Right cardiac atrium (tissue), 5 donors: ENCODE measurements around the gene LINC00305. TPM values are rescaled to one million over a fixed set of nuclear protein-coding genes. Genes with fewer than 3 reads are reported as not detected.

ENCODE experiments used
- ATAC-seq, 2 donors: fragments of 200-7000 bp; cut with Tn5 transposase; one replicate each; pipeline versions ENCODE4 v1.8.0 to v1.9.1; 2020; ENCODE audit warnings: moderate library complexity in 2 of 2, mild to moderate bottlenecking in 1 of 2
- DNase-seq, 3 donors: peaks; one replicate each; pipeline ENCODE4 v3.0.0-alpha.2; 2020
- H3K27ac ChIP-seq: one replicate; pipeline ENCODE4 v1.5.1; 2013; ENCODE audit warnings: mild to moderate bottlenecking, low read length, control low read depth, moderate library complexity
- H3K27me3 ChIP-seq: one replicate; pipeline ENCODE4 v1.6.1; 2013; ENCODE audit not compliant: control insufficient read depth, insufficient read depth
- H3K4me1 ChIP-seq: one replicate; pipeline ENCODE4 v1.6.1; 2013; ENCODE audit warnings: low read length; ENCODE audit not compliant: control insufficient read depth, insufficient read depth
- H3K4me3 ChIP-seq: one replicate; pipeline ENCODE4 v1.5.1; 2013; ENCODE audit warnings: low read length, control low read depth
- H3K9me3 ChIP-seq: one replicate; pipeline ENCODE4 v1.6.1; 2013; ENCODE audit warnings: low read length; ENCODE audit not compliant: control insufficient read depth
- WGBS: extraction: QIAGEN DNeasy Blood & Tissue Kit; methylation state at CpG from one replicate; pipeline ENCODE4 v1.1.7; 2013; 5-methylcytosine and 5-hydroxymethylcytosine counted together
- intact Hi-C, 4 donors: fragments of 100-400 bp; cut with DNase I; formaldehyde crosslinking; loops; one replicate each; pipeline versions ENCODE4 v1.11.0 to v1.14.0; 2022 to 2023
- polyA plus RNA-seq: library from polyadenylated mRNA; stranded (reverse); fragments of 200-250 nt; gene quantifications from one replicate; pipeline ENCODE4 v1.2.3, GENCODE V29; 2013
- total RNA-seq, 4 donors: library from RNA; stranded (reverse); fragmentation: NEBNext Ultra II Directional; extraction: Animal tissue kit (Norgen Biotek cat#: 25700); gene quantifications; one replicate each; pipeline ENCODE4 v1.2.1, GENCODE V29; 2021
- donor health status: healthy with polysubstance abuse.
- donor health status: DM: no; HTN: yes; CAD: no.
- donor health status: DM: no; HTN: no; CAD: no.
- donor health status: DM: no; HTN: yes; CAD: no; lungs with severe emphysema.
- donor health status: DM: yes; HTN: yes; CAD: no.

The LINC00305 gene
- total and polyA plus RNA-seq, 5 donors, result not detected

GRCh38 chr18:64115881-64116280, 33.0 kb downstream of the LINC00305 start:
- Histone ChIP-seq H3K27me3 (no peaks in the 10 kb centered on the region), H3K9me3 (no peaks in the 10 kb centered on the region), H3K4me3 (no peak overlapping the region), H3K27ac (no peak overlapping the region), H3K4me1 (no peaks in the 10 kb centered on the region)
- 65% methylated on average over 3 of the region's 3 CpGs for WGBS
- intact Hi-C loops, result no loop called here
- ATAC-seq, result no peak
- DNase-seq, result no peak

GRCh38 chr18:64111950-64112349, 36.9 kb downstream of the LINC00305 start:
- WGBS, result 85% methylated on average over 9 of the region's 9 CpGs
- Histone ChIP-seq H3K4me3 (no peak overlapping the region), H3K27me3 (no peaks in the 10 kb centered on the region), H3K4me1 (no peaks in the 10 kb centered on the region), H3K27ac (no peak overlapping the region), H3K9me3 (no peaks in the 10 kb centered on the region)
- DNase-seq (no peak), ATAC-seq (no peak)
- intact Hi-C loops, result no loop called here

GRCh38 chr18:64110692-64111480, 38.0 kb downstream of the LINC00305 start:
- 50% methylated on average over 7 of the region's 7 CpGs for WGBS
- no peak overlapping the region for H3K4me3 ChIP-seq
- ATAC-seq (no peak), DNase-seq (no peak)
- no peak overlapping the region for H3K27ac ChIP-seq
- no peaks in the 10 kb centered on the region for H3K4me1 ChIP-seq
- no peaks in the 10 kb centered on the region for H3K27me3 ChIP-seq
- H3K9me3 ChIP-seq, result no peaks in the 10 kb centered on the region
- intact Hi-C loops, result no loop called here

GRCh38 chr18:64103986-64104385, 44.9 kb downstream of the LINC00305 start:
- no peaks in the 10 kb centered on the region for H3K4me1 ChIP-seq
- 89% methylated on average over 4 of the region's 4 CpGs for WGBS
- DNase-seq (no peak), ATAC-seq (no peak)
- intact Hi-C loops, result no loop called here
- H3K27me3 ChIP-seq, result no peaks in the 10 kb centered on the region
- H3K4me3 ChIP-seq, result no peak overlapping the region
- H3K27ac ChIP-seq, result no peak overlapping the region
- no peaks in the 10 kb centered on the region for H3K9me3 ChIP-seq

- Histone ChIP-seq H3K27ac (no peak overlapping the region), H3K27me3 (no peaks in the 10 kb centered on the region), H3K9me3 (no peaks in the 10 kb centered on the region), H3K4me1 (no peaks in the 10 kb centered on the region), H3K4me3 (no peak overlapping the region)
- no peak for ATAC-seq
- intact Hi-C loops, result no loop called here
- DNase-seq, result no peak
- 60% methylated on average over 6 of the region's 6 CpGs for WGBS
Observed at GRCh38 chr18:64100116-64100922, 48.6 kb downstream of the LINC00305 start.

- Histone ChIP-seq H3K27me3 (no peaks in the 10 kb centered on the region), H3K4me3 (no peak overlapping the region), H3K27ac (no peak overlapping the region), H3K4me1 (no peaks in the 10 kb centered on the region), H3K9me3 (no peaks in the 10 kb centered on the region)
- DNase-seq, result no peak
- intact Hi-C loops, result no loop called here
- WGBS, result 87% methylated on average over 3 of the region's 3 CpGs
- no peak for ATAC-seq
Observed at GRCh38 chr18:64099244-64099643, 49.6 kb downstream of the LINC00305 start.

GRCh38 chr18:64097497-64097896, 51.4 kb downstream of the LINC00305 start:
- H3K9me3 ChIP-seq, result no peaks in the 10 kb centered on the region
- ATAC-seq (no peak), DNase-seq (no peak)
- no peaks in the 10 kb centered on the region for H3K4me1 ChIP-seq
- no peak overlapping the region for H3K4me3 ChIP-seq
- H3K27ac ChIP-seq, result no peak overlapping the region
- H3K27me3 ChIP-seq, result no peaks in the 10 kb centered on the region
- intact Hi-C loops, result no loop called here
- WGBS, result 60% methylated on average over 3 of the region's 3 CpGs

- intact Hi-C loops, result no loop called here
- WGBS, result 92% methylated on average over 1 of the region's 1 CpG
- no peak for ATAC-seq
- Histone ChIP-seq H3K27me3 (no peaks in the 10 kb centered on the region), H3K9me3 (no peaks in the 10 kb centered on the region), H3K4me3 (no peak overlapping the region), H3K4me1 (no peaks in the 10 kb centered on the region), H3K27ac (no peak overlapping the region)
- no peak for DNase-seq
Observed at GRCh38 chr18:64095056-64095455, 53.8 kb downstream of the LINC00305 start.

GRCh38 chr18:64094210-64094609, 54.7 kb downstream of the LINC00305 start:
- intact Hi-C loops, result no loop called here

GRCh38 chr18:64091526-64091925, 57.4 kb downstream of the LINC00305 start:
- no peaks in the 10 kb centered on the region for H3K27me3 ChIP-seq
- no peak overlapping the region for H3K4me3 ChIP-seq
- DNase-seq (no peak), ATAC-seq (no peak)
- H3K27ac ChIP-seq, result no peak overlapping the region
- intact Hi-C loops, result no loop called here
- H3K9me3 ChIP-seq, result no peaks in the 10 kb centered on the region
- H3K4me1 ChIP-seq, result no peaks in the 10 kb centered on the region

More at GRCh38 chr18:64094210-64094609, 54.7 kb downstream of the LINC00305 start:
- H3K27ac ChIP-seq, result no peak overlapping the region
- 3% methylated on average over 1 of the region's 1 CpG for WGBS
- DNase-seq, result no peak
- ATAC-seq, result no peak
- no peak overlapping the region for H3K4me3 ChIP-seq
- H3K9me3 ChIP-seq, result no peaks in the 10 kb centered on the region
- H3K27me3 ChIP-seq, result no peaks in the 10 kb centered on the region
- no peaks in the 10 kb centered on the region for H3K4me1 ChIP-seq

GRCh38 chr18:64090876-64091275, 58.0 kb downstream of the LINC00305 start:
- no peak overlapping the region for H3K4me3 ChIP-seq
- DNase-seq (no peak), ATAC-seq (no peak)
- no peaks in the 10 kb centered on the region for H3K4me1 ChIP-seq
- intact Hi-C loops, result no loop called here
- H3K27ac ChIP-seq, result no peak overlapping the region
- 91% methylated on average over 2 of the region's 2 CpGs for WGBS
- no peaks in the 10 kb centered on the region for H3K9me3 ChIP-seq
- no peaks in the 10 kb centered on the region for H3K27me3 ChIP-seq
